ENCODE measurements around the gene FUCA1.
"Not testable (repeated sequence)": the region's sequence is repeated elsewhere in the genome, so short reads cannot be mapped to it uniquely, and the experiment has no call there.

DNA sequence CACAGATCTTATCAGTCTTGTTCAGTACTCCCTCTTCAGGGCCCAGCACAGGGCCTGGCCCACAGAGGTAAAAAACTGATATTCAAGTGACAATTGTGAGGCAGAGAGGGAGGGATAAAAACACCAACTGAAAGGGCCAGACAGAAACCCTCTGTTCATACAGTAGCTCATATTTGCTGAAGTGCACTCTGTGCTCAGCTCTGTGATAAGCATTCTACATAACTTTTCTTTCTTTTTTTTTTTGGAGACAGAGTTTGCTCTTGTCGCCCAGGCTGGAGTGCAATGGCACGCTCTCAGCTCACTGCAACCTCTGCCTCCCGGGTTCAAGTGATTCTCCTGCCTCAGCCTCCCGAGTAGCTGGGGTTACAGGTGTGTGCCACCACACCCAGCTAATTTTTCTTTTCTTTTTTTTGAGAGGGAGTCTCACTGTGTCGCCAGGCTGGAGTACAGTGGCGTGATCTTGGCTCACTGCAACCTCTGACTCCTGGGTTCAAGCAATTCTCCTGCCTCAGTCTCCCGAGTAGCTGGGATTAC, 65.2 kb downstream of the FUCA1 start:
- TF ChIP-seq CTCF (conservative IDR thresholded peaks at IDR 0.05); ZFX (IDR thresholded peaks at IDR 0.05): not testable (repeated sequence)
